H9 (cell line): Measurements from ENCODE around the gene FOXF2. TPM values are rescaled to one million over a fixed set of nuclear protein-coding genes. Genes with fewer than 3 reads are reported as not detected.

ENCODE experiments used
- DNase-seq: peaks from one replicate; pipeline ENCODE4 v3.0.0-alpha.2; 2017
- H2AFZ ChIP-seq: one replicate; pipeline ENCODE4 v1.6.1; 2013; ENCODE audit warnings: mild to moderate bottlenecking, low read length, control low read depth, moderate library complexity
- H2AK5ac ChIP-seq: 2 replicates; pipeline ENCODE4 v1.6.1; 2013; ENCODE audit warnings: low read length, control low read depth, mixed read lengths; ENCODE audit not compliant: insufficient read length
- H2BK120ac ChIP-seq: one replicate; pipeline ENCODE4 v1.6.1; 2013; ENCODE audit warnings: low read depth, mild to moderate bottlenecking, low read length, control low read depth, inconsistent platforms; ENCODE audit not compliant: poor library complexity, severe bottlenecking
- H2BK12ac ChIP-seq: 2 replicates; pipeline ENCODE4 v1.6.1; 2013; ENCODE audit warnings: low read length, control low read depth, mixed read lengths, low read depth; ENCODE audit not compliant: insufficient read length
- H2BK15ac ChIP-seq: 2 replicates; pipeline ENCODE4 v1.6.1; 2013; ENCODE audit warnings: low read depth, low read length, control low read depth
- H2BK20ac ChIP-seq: one replicate; pipeline ENCODE4 v1.6.1; 2013; ENCODE audit warnings: low read depth, mild to moderate bottlenecking, low read length, control low read depth, inconsistent platforms; ENCODE audit not compliant: poor library complexity, severe bottlenecking
- H2BK5ac ChIP-seq: 2 replicates; pipeline ENCODE4 v1.6.1; 2013; ENCODE audit warnings: low read length, control low read depth, mixed read lengths; ENCODE audit not compliant: insufficient read length
- H3K14ac ChIP-seq: 2 replicates; pipeline ENCODE4 v1.6.1; 2013; ENCODE audit warnings: low read length, control low read depth; ENCODE audit not compliant: insufficient read depth
- H3K18ac ChIP-seq: 2 replicates; pipeline ENCODE4 v1.6.1; 2013; ENCODE audit warnings: low read depth, mild to moderate bottlenecking, mixed read lengths, low read length, control low read depth; ENCODE audit not compliant: insufficient read length
- H3K23ac ChIP-seq: 2 replicates; pipeline ENCODE4 v1.6.1; 2013; ENCODE audit warnings: low read length, control low read depth, mixed read lengths, low read depth; ENCODE audit not compliant: insufficient read length
- H3K23me2 ChIP-seq: 2 replicates; pipeline ENCODE4 v1.6.1; 2013; ENCODE audit warnings: low read depth, mild to moderate bottlenecking, mixed read lengths, low read length, control low read depth; ENCODE audit not compliant: insufficient read length, poor library complexity, severe bottlenecking
- H3K27ac ChIP-seq: 2 replicates; pipeline ENCODE4 v1.5.1; 2013; ENCODE audit warnings: low read length, control low read depth, mixed read lengths, low read depth; ENCODE audit not compliant: insufficient read length
- H3K27me3 ChIP-seq: 2 replicates; pipeline ENCODE4 v1.6.1; 2013; ENCODE audit warnings: low read length, control low read depth, inconsistent platforms; ENCODE audit not compliant: insufficient read depth
- H3K4ac ChIP-seq: 2 replicates; pipeline ENCODE4 v1.6.1; 2013; ENCODE audit warnings: low read depth, mild to moderate bottlenecking, control low read depth, inconsistent platforms, low read length, moderate library complexity
- H3K4me1 ChIP-seq: 2 replicates; pipeline ENCODE4 v1.6.1; 2013; ENCODE audit warnings: low read length, control low read depth, inconsistent platforms; ENCODE audit not compliant: insufficient read depth
- H3K4me2 ChIP-seq: 2 replicates; pipeline ENCODE4 v1.6.1; 2013; ENCODE audit warnings: low read length, control low read depth, mixed read lengths; ENCODE audit not compliant: insufficient read length, insufficient read depth
- H3K56ac ChIP-seq: 2 replicates; pipeline ENCODE4 v1.6.1; 2013; ENCODE audit warnings: low read depth, mild to moderate bottlenecking, mixed read lengths, low read length, control low read depth; ENCODE audit not compliant: insufficient read length
- H3K79me1 ChIP-seq: 2 replicates; pipeline ENCODE4 v1.6.1; 2013; ENCODE audit warnings: low read depth, mild to moderate bottlenecking, moderate library complexity, low read length, control low read depth, inconsistent platforms; ENCODE audit not compliant: insufficient read depth, poor library complexity, severe bottlenecking
- H3K79me2 ChIP-seq: 2 replicates; pipeline ENCODE4 v1.6.1; 2013; ENCODE audit warnings: low read length, control low read depth, inconsistent platforms; ENCODE audit not compliant: insufficient read depth
- H3K9ac ChIP-seq: 2 replicates; pipeline ENCODE4 v1.6.1; 2013; ENCODE audit warnings: low read length, control low read depth, mixed read lengths; ENCODE audit not compliant: insufficient read length; ENCODE audit errors: extremely low read depth
- H3K9me3 ChIP-seq: one replicate; pipeline ENCODE4 v1.6.1; 2013; ENCODE audit warnings: low read depth, low read length, inconsistent platforms; ENCODE audit not compliant: control insufficient read depth
- H3T11ph ChIP-seq: one replicate; pipeline ENCODE4 v1.6.1; 2013; ENCODE audit warnings: mild to moderate bottlenecking, low read length, control low read depth, inconsistent platforms
- H4K20me1 ChIP-seq: one replicate; pipeline ENCODE4 v1.6.1; 2013; ENCODE audit not compliant: control insufficient read depth, insufficient read length, insufficient read depth
- H4K5ac ChIP-seq: 2 replicates; pipeline ENCODE4 v1.6.1; 2013; ENCODE audit warnings: low read depth, mild to moderate bottlenecking, mixed read lengths, low read length, control low read depth; ENCODE audit not compliant: insufficient read length
- H4K8ac ChIP-seq: replicated peaks from 2 replicates; pipeline ENCODE4 v1.6.1; 2013; ENCODE audit warnings: low read length, control low read depth, mixed read lengths, low read depth; ENCODE audit not compliant: insufficient read length
- H4K91ac ChIP-seq: 2 replicates; pipeline ENCODE4 v1.6.1; 2013; ENCODE audit warnings: low read depth, mild to moderate bottlenecking, moderate library complexity, mixed read lengths, low read length, control low read depth; ENCODE audit not compliant: insufficient read length
- H3K27ac Mint-ChIP-seq, 3 experiments: 2 replicates in 2 of 3; 3 replicates in 1 of 3; pipeline ENCODE4 v1.8.0; 2020 to 2021; ENCODE audit warnings: mixed read lengths in 3 of 3, mild to moderate bottlenecking in 1 of 3, moderate library complexity in 1 of 3
- H3K27me3 Mint-ChIP-seq: 2 replicates; pipeline ENCODE4 v1.8.0; 2021; ENCODE audit warnings: low read depth, mild to moderate bottlenecking, moderate library complexity, mixed read lengths
- H3K36me3 Mint-ChIP-seq, 3 experiments: 2 replicates in 2 of 3; 3 replicates in 1 of 3; pipeline ENCODE4 v1.8.0; 2020 to 2021; ENCODE audit warnings: low read depth in 3 of 3, mixed read lengths in 3 of 3; ENCODE audit not compliant: insufficient read depth in 1 of 3
- H3K4me1 Mint-ChIP-seq, 2 experiments: 2 replicates each; pipeline ENCODE4 v1.8.0; 2020; ENCODE audit warnings: mixed read lengths in 2 of 2
- H3K4me3 Mint-ChIP-seq, 2 experiments: 2 replicates in 1 of 2; 3 replicates in 1 of 2; pipeline ENCODE4 v1.8.0; 2020 to 2021; ENCODE audit warnings: mild to moderate bottlenecking in 2 of 2, mixed read lengths in 2 of 2, moderate library complexity in 1 of 2
- H3K9me3 Mint-ChIP-seq, 2 experiments: 2 replicates in 1 of 2; 3 replicates in 1 of 2; pipeline ENCODE4 v1.8.0; 2020; ENCODE audit warnings: mild to moderate bottlenecking in 2 of 2, mixed read lengths in 2 of 2, moderate library complexity in 1 of 2
- WGBS: extraction: QIAGEN DNeasy Blood & Tissue Kit; methylation state at CpG from one replicate; pipeline ENCODE4 v1.1.7; 2013; ENCODE audit warnings: missing lambda C conversion rate, low lambda C conversion rate, mixed read lengths; ENCODE audit not compliant: insufficient read length; ENCODE audit errors: extremely low coverage; 5-methylcytosine and 5-hydroxymethylcytosine counted together
- total RNA-seq: library from RNA; stranded (reverse); gene quantifications from 2 replicates; pipeline ENCODE4 v1.2.1, GENCODE V29; 2021
- TF ChIP-seq, protein P1 (sequence below): fragments of 200-600 bp; sonication (generic); conservative IDR thresholded peaks from 3 replicates; pipeline ENCODE4 v1.8.0; 2021; ENCODE audit warnings: antibody characterized with exemption, mild to moderate bottlenecking

The FOXF2 gene
- total RNA-seq, 1 experiment from 2014 or later: not detected

DNA sequence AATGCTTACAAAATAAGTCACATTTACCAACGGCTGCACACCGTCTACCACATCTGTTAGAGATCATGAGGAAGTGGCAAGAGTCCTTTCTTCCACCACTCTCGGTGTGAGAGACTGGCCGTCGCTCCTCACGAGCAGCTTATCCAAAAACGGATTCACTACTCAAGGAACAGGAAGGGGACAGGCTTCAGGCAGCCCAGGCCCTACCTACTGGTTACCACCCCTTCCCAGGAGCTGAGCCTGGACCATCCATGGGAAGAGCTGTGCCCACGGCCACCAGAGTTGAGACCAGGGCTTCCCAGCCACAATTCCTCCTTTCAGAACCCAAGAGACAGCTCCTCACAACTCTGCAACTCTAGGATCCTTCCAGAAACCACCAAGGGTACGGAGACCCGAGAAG lies 37.0 kb downstream of the FOXF2 start:
- no peaks in the 10 kb centered on the region for H3K9me3 Mint-ChIP-seq
- H3T11ph ChIP-seq: no peak overlapping the region
- H3K23ac ChIP-seq: no peak overlapping the region
- H4K8ac ChIP-seq: no peak overlapping the region
- H3K27me3 Mint-ChIP-seq: peaks cover 32% of the 10 kb centered on the region
- no peaks in the 10 kb centered on the region for H3K23me2 ChIP-seq
- H3K36me3 Mint-ChIP-seq: no peaks in the 10 kb centered on the region
- no peak overlapping the region for H2BK120ac ChIP-seq
- TF ChIP-seq, protein P1, sequence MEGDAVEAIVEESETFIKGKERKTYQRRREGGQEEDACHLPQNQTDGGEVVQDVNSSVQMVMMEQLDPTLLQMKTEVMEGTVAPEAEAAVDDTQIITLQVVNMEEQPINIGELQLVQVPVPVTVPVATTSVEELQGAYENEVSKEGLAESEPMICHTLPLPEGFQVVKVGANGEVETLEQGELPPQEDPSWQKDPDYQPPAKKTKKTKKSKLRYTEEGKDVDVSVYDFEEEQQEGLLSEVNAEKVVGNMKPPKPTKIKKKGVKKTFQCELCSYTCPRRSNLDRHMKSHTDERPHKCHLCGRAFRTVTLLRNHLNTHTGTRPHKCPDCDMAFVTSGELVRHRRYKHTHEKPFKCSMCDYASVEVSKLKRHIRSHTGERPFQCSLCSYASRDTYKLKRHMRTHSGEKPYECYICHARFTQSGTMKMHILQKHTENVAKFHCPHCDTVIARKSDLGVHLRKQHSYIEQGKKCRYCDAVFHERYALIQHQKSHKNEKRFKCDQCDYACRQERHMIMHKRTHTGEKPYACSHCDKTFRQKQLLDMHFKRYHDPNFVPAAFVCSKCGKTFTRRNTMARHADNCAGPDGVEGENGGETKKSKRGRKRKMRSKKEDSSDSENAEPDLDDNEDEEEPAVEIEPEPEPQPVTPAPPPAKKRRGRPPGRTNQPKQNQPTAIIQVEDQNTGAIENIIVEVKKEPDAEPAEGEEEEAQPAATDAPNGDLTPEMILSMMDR: no peak
- no peak overlapping the region for H2BK5ac ChIP-seq
- no peaks in the 10 kb centered on the region for H3K27me3 ChIP-seq
- no peak overlapping the region for H3K56ac ChIP-seq
- no peak overlapping the region for H3K4me3 Mint-ChIP-seq
- H3K9ac ChIP-seq: no peak overlapping the region
- no CpG with 5 or more reads among the region's 10 CpGs for WGBS
- H2BK12ac ChIP-seq: no peak overlapping the region
- H4K5ac ChIP-seq: no peak overlapping the region
- no peaks in the 10 kb centered on the region for H3K9me3 ChIP-seq
- H2BK15ac ChIP-seq: no peak overlapping the region
- no peaks in the 10 kb centered on the region for H3K79me2 ChIP-seq
- no peak overlapping the region for H3K27ac ChIP-seq
- no peaks in the 10 kb centered on the region for H4K20me1 ChIP-seq
- H2AFZ ChIP-seq: no peak overlapping the region
- no peak overlapping the region for H4K91ac ChIP-seq
- H2BK20ac ChIP-seq: no peak overlapping the region
- H3K79me1 ChIP-seq: no peaks in the 10 kb centered on the region
- H2AK5ac ChIP-seq: no peak overlapping the region
- H3K4me2 ChIP-seq: no peak overlapping the region
- no peak overlapping the region for H3K18ac ChIP-seq
- H3K4me1 ChIP-seq: no peaks in the 10 kb centered on the region
- H3K27ac Mint-ChIP-seq: no peak overlapping the region
- no peak for DNase-seq
- H3K4ac ChIP-seq: no peak overlapping the region
- H3K4me1 Mint-ChIP-seq: peaks cover 7% of the 10 kb centered on the region in 2 experiments
- H3K14ac ChIP-seq: no peak overlapping the region
